Nephron (organoid): Measurements from ENCODE around the gene TRAPPC12.

Experiments
- H3K27ac Mint-ChIP-seq, 3 experiments: 2 replicates each; pipeline ENCODE4 v1.8.0; 2020; ENCODE audit warnings: mixed read lengths in 3 of 3, mild to moderate bottlenecking in 2 of 3, moderate library complexity in 1 of 3
- H3K27me3 Mint-ChIP-seq: 2 replicates; pipeline ENCODE4 v1.8.0; 2021; ENCODE audit warnings: low read depth, mild to moderate bottlenecking, moderate library complexity, mixed read lengths
- H3K36me3 Mint-ChIP-seq: 2 replicates; pipeline ENCODE4 v1.8.0; 2020; ENCODE audit warnings: low read depth, mixed read lengths
- H3K4me1 Mint-ChIP-seq: 2 replicates; pipeline ENCODE4 v1.8.0; 2020; ENCODE audit warnings: mixed read lengths
- H3K4me3 Mint-ChIP-seq, 3 experiments: 2 replicates each; pipeline ENCODE4 v1.8.0; 2020; ENCODE audit warnings: mild to moderate bottlenecking in 3 of 3, mixed read lengths in 3 of 3, moderate library complexity in 2 of 3
- H3K9me3 Mint-ChIP-seq: 2 replicates; pipeline ENCODE4 v1.8.0; 2020; ENCODE audit warnings: mixed read lengths
- TF ChIP-seq, protein P1 (sequence below), 3 experiments: fragments of 200-600 bp; sonication (generic); IDR thresholded peaks; one replicate each; pipeline ENCODE4 v1.5.0; 2021; ENCODE audit warnings: antibody characterized with exemption in 3 of 3; ENCODE audit not compliant: unreplicated experiment in 3 of 3

TRAPPC12 gene

DNA sequence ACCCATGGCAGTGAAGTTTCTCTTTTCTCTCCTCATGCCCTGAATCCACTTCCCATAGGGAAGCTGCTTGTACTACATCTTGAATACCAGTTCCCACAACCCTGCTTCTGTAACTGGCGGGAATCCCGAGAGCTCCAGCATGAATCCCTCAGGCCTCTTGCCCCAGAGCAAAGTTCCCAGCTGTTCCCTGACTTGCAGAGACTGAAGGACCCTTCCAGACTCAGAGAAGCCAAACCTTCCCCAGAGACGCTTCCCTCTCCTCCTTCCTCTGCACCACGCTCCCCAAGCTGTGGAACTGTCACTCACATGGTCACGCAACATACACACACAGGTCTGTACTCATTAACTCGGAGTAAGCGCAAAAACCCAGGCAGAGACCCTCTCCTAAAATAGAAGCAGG, 26.4 kb downstream of the TRAPPC12 start:
- H3K27ac Mint-ChIP-seq, result no peak overlapping the region
- H3K27me3 Mint-ChIP-seq, result no peaks in the 10 kb centered on the region
- peaks cover 14% of the 10 kb centered on the region for H3K4me1 Mint-ChIP-seq
- peaks cover 53% of the 10 kb centered on the region for H3K36me3 Mint-ChIP-seq
- TF ChIP-seq, protein P1, sequence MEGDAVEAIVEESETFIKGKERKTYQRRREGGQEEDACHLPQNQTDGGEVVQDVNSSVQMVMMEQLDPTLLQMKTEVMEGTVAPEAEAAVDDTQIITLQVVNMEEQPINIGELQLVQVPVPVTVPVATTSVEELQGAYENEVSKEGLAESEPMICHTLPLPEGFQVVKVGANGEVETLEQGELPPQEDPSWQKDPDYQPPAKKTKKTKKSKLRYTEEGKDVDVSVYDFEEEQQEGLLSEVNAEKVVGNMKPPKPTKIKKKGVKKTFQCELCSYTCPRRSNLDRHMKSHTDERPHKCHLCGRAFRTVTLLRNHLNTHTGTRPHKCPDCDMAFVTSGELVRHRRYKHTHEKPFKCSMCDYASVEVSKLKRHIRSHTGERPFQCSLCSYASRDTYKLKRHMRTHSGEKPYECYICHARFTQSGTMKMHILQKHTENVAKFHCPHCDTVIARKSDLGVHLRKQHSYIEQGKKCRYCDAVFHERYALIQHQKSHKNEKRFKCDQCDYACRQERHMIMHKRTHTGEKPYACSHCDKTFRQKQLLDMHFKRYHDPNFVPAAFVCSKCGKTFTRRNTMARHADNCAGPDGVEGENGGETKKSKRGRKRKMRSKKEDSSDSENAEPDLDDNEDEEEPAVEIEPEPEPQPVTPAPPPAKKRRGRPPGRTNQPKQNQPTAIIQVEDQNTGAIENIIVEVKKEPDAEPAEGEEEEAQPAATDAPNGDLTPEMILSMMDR (IDR thresholded peaks at IDR 0.05; ENCODE audit: unreplicated experiment in 3 of 3), result no peak
- no peaks in the 10 kb centered on the region for H3K9me3 Mint-ChIP-seq
- no peak overlapping the region for H3K4me3 Mint-ChIP-seq

DNA sequence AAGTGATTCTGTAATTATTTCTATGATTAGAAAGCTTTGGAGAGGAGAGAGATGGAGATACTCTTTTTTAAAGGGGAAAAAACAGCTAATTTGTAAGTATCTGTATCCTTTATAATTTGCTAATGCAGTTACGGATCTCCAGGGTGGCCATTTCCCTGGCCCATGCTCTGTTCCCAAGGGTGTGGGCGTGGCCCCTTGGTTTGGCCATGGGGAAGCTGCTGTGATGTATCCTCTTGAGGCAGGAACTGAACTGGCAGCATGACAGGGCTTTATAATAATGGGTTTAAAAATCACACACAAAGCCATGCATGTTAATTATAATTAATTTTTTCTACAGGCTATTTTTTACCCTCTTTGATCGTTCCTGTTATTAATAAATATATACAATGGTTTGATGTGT, 27.0 kb downstream of the TRAPPC12 start:
- Mint-ChIP-seq H3K27me3 (no peaks in the 10 kb centered on the region), H3K4me1 (peaks cover 12% of the 10 kb centered on the region), H3K36me3 (peaks cover 57% of the 10 kb centered on the region), H3K9me3 (no peaks in the 10 kb centered on the region), H3K27ac (no peak overlapping the region), H3K4me3 (no peak overlapping the region)
- TF ChIP-seq, protein P1 (IDR thresholded peaks at IDR 0.05; ENCODE audit: unreplicated experiment in 3 of 3), result no peak

- Mint-ChIP-seq H3K9me3 (no peaks in the 10 kb centered on the region), H3K36me3 (peaks cover 45% of the 10 kb centered on the region), H3K4me1 (peaks cover 12% of the 10 kb centered on the region), H3K27ac (no peak overlapping the region), H3K27me3 (no peaks in the 10 kb centered on the region), H3K4me3 (no peak overlapping the region)
- TF ChIP-seq, protein P1 (IDR thresholded peaks at IDR 0.05; ENCODE audit: unreplicated experiment in 3 of 3), result no peak
Measured at GRCh38 chr2:3408781-3409180, 29.3 kb downstream of the TRAPPC12 start.

DNA sequence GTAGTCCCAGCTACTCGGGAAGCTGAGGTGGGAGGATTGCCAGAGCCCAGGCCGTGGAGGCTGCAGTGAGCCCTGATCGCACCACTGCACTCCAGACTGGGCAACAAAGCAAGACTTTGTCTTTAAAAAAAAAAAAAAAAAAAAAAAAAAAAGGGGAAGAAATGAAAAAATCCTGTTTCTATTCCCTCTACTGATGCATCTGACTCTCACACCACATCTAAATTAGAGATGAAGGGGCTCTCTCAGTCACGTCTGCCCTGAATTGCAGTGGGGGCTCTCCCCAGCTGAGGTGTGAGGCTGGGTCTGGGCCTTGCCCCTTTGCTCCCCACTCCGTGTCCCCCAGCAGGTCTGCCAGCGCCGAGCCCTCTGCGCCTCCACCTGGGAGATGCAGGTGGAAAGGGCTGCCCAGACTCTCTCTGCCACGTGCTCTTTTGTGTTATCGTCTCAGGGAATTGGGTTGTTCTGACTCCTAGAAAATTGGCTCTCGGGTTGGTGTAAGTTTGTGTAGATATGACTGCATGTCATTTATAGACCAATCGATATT, 30.2 kb downstream of the TRAPPC12 start:
- H3K27ac Mint-ChIP-seq, result no peak overlapping the region
- H3K4me1 Mint-ChIP-seq, result peaks cover 12% of the 10 kb centered on the region
- TF ChIP-seq, protein P1 (IDR thresholded peaks at IDR 0.05; ENCODE audit: unreplicated experiment in 3 of 3), result no peak
- H3K27me3 Mint-ChIP-seq, result no peaks in the 10 kb centered on the region
- H3K36me3 Mint-ChIP-seq, result peaks cover 45% of the 10 kb centered on the region
- no peak overlapping the region for H3K4me3 Mint-ChIP-seq
- no peaks in the 10 kb centered on the region for H3K9me3 Mint-ChIP-seq

DNA sequence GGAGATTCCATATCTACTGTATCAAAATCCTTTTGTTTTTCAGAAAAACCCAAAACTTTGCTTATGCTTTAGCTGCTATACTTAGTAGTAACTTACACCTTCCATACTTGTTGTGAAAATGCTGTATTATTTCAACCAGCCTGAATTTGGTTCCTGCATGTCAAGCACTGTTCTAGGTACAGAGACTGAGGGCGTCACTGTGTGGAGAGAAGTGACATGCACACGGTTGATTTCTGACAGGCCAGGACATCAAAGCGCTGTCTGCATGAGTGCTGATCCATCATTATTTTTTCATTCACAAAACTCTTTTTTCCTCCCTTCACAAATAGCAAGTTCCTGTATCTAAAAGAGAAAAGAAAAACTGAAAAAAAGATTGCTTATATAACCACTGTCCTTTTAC, 31.6 kb downstream of the TRAPPC12 start:
- H3K9me3 Mint-ChIP-seq, result no peaks in the 10 kb centered on the region
- H3K4me1 Mint-ChIP-seq, result peaks cover 4% of the 10 kb centered on the region
- H3K27ac Mint-ChIP-seq, result no peak overlapping the region
- H3K4me3 Mint-ChIP-seq, result no peak overlapping the region
- TF ChIP-seq, protein P1 (IDR thresholded peaks at IDR 0.05; ENCODE audit: unreplicated experiment in 3 of 3), result no peak
- H3K27me3 Mint-ChIP-seq, result no peaks in the 10 kb centered on the region
- peaks cover 47% of the 10 kb centered on the region for H3K36me3 Mint-ChIP-seq

- Mint-ChIP-seq H3K36me3 (peaks cover 48% of the 10 kb centered on the region), H3K27me3 (no peaks in the 10 kb centered on the region), H3K4me1 (no peaks in the 10 kb centered on the region), H3K9me3 (no peaks in the 10 kb centered on the region), H3K27ac (no peak overlapping the region), H3K4me3 (no peak overlapping the region)
- TF ChIP-seq, protein P1 (IDR thresholded peaks at IDR 0.05; ENCODE audit: unreplicated experiment in 3 of 3), result no peak
Measured at GRCh38 chr2:3413697-3414096, 34.2 kb downstream of the TRAPPC12 start.
